ENCODE results near the gene STK24. TPM values are rescaled to one million over a fixed set of nuclear protein-coding genes. Genes with fewer than 3 reads are reported as not detected.

The STK24 gene
- total RNA-seq, 2 experiments from 2014 or later, result 150 to 152 TPM

GRCh38 chr13:98506728-98507230 is 70.1 kb downstream of the STK24 start:
- CTCF ChIA-PET, result interaction anchor here (1.2 to 1.5 kb wide), 3 partner anchors 25 to 61 kb away, joined by 3 to 4 read pairs (median 4); no protein-coding TSS in a partner anchor
- POLR2A ChIA-PET, result no interaction called here

GRCh38 chr13:98506322-98506721 is 70.6 kb downstream of the STK24 start:
- ChIA-PET POLR2A (no interaction called here), CTCF (interaction anchor here (1.4 kb wide), 1 partner anchor 60 kb away, joined by 4 read pairs; no protein-coding TSS in a partner anchor)

- CTCF ChIA-PET, result interaction anchor here (1.2 to 2.6 kb wide), 2 partner anchors 21 to 60 kb away, joined by 5 to 8 read pairs; no protein-coding TSS in a partner anchor
- POLR2A ChIA-PET, result interaction anchor here (1.0 to 1.7 kb wide), 2 partner anchors 29 to 71 kb away, joined by 5 to 7 read pairs; no protein-coding TSS in a partner anchor
These were observed 71.7 kb downstream of the STK24 start for GRCh38 chr13:98505217-98505616.

- POLR2A ChIA-PET, result interaction anchor here (0.6 to 1.7 kb wide), 4 partner anchors 24 to 71 kb away, joined by 3 to 7 read pairs (median 4); no protein-coding TSS in a partner anchor
These were observed 72.4 kb downstream of the STK24 start for GRCh38 chr13:98504371-98504963.

GRCh38 chr13:98504029-98504351 is 72.9 kb downstream of the STK24 start:
- ChIA-PET CTCF (interaction anchor here (2.6 kb wide), 1 partner anchor 19 kb away, joined by 8 read pairs; no protein-coding TSS in a partner anchor), POLR2A (interaction anchor here (0.6 to 0.9 kb wide), 2 partner anchors 25 to 68 kb away, joined by 3 read pairs; no protein-coding TSS in a partner anchor)

More at GRCh38 chr13:98504371-98504963, 72.4 kb downstream of the STK24 start:
- CTCF ChIA-PET, result interaction anchor here (1.2 to 2.6 kb wide), 2 partner anchors 20 to 59 kb away, joined by 5 to 8 read pairs; no protein-coding TSS in a partner anchor

- ChIA-PET POLR2A (interaction anchor here (0.6 kb wide), 1 partner anchor 69 kb away, joined by 3 read pairs; no protein-coding TSS in a partner anchor), CTCF (interaction anchor here (2.6 kb wide), 1 partner anchor 19 kb away, joined by 8 read pairs; no protein-coding TSS in a partner anchor)
These were observed 73.5 kb downstream of the STK24 start for GRCh38 chr13:98503175-98504028.

GRCh38 chr13:98500963-98501421 is 75.9 kb downstream of the STK24 start:
- POLR2A ChIA-PET, result no interaction called here
- CTCF ChIA-PET, result no interaction called here

GRCh38 chr13:98496966-98497365 is 79.9 kb downstream of the STK24 start:
- POLR2A ChIA-PET, result no interaction called here
- CTCF ChIA-PET, result no interaction called here

- CTCF ChIA-PET, result no interaction called here
- POLR2A ChIA-PET, result no interaction called here
These were observed 80.5 kb downstream of the STK24 start for GRCh38 chr13:98496479-98496791.

GRCh38 chr13:98495627-98496478 is 81.1 kb downstream of the STK24 start:
- ChIA-PET POLR2A (no interaction called here), CTCF (interaction anchor here (1.5 kb wide), 1 partner anchor 157 kb away, joined by 4 read pairs; no protein-coding TSS in a partner anchor)

- ChIA-PET CTCF (interaction anchor here (1.5 kb wide), 1 partner anchor 158 kb away, joined by 4 read pairs; no protein-coding TSS in a partner anchor), POLR2A (no interaction called here)
These were observed 82.1 kb downstream of the STK24 start for GRCh38 chr13:98494769-98495168.

GRCh38 chr13:98493042-98493712 is 83.7 kb downstream of the STK24 start:
- CTCF ChIA-PET, result no interaction called here
- POLR2A ChIA-PET, result no interaction called here

GRCh38 chr13:98492335-98493041 is 84.4 kb downstream of the STK24 start:
- ChIA-PET CTCF (interaction anchor here (0.7 kb wide), 1 partner anchor 550 kb away, joined by 3 read pairs; no protein-coding TSS in a partner anchor), POLR2A (no interaction called here)

GRCh38 chr13:98490866-98491265 is 86.0 kb downstream of the STK24 start:
- CTCF ChIA-PET, result interaction anchor here (0.7 kb wide), 1 partner anchor 14 kb away, joined by 3 read pairs; no protein-coding TSS in a partner anchor
- POLR2A ChIA-PET, result interaction anchor here (1.1 kb wide), 1 partner anchor 9 kb away, joined by 3 read pairs; no protein-coding TSS in a partner anchor

- CTCF ChIA-PET, result no interaction called here
These were observed 86.6 kb downstream of the STK24 start for GRCh38 chr13:98490195-98490836.

GRCh38 chr13:98489446-98490194 is 87.3 kb downstream of the STK24 start:
- POLR2A ChIA-PET, result no interaction called here
- CTCF ChIA-PET, result no interaction called here

More at GRCh38 chr13:98490195-98490836, 86.6 kb downstream of the STK24 start:
- POLR2A ChIA-PET, result interaction anchor here (1.1 kb wide), 1 partner anchor 8 kb away, joined by 3 read pairs; no protein-coding TSS in a partner anchor

GRCh38 chr13:98488736-98489135 is 88.2 kb downstream of the STK24 start:
- ChIA-PET POLR2A (no interaction called here), CTCF (no interaction called here)

Measured in activated CD8-positive, alpha-beta memory T cell treated with anti-CD3 and anti-CD28 coated beads for 36 hours (primary cell).